ENCODE measurements around the gene GPR160.

GRCh38 chr3:170021083-170021482 lies 16.7 kb upstream of the GPR160 start:
- TF ChIP-seq CTCF (IDR thresholded peaks at IDR 0.05; ENCODE audit: insufficient read depth, low read depth, low read length) = no peak
- TF ChIP-seq EZH2 (IDR thresholded peaks at IDR 0.05; ENCODE audit: insufficient read depth, low read length) = no peak

All from astrocyte (in vitro differentiated cells and primary cell).